ENCODE results near the gene FAM83G. TPM values are rescaled to one million over a fixed set of nuclear protein-coding genes. Genes with fewer than 3 reads are reported as not detected.
"Not testable (repeated sequence)": the region's sequence is repeated elsewhere in the genome, so short reads cannot be mapped to it uniquely, and the experiment has no call there.

FAM83G gene
- total RNA-seq, 1 experiment from 2014 or later: 31.4 TPM

GRCh38 chr17:18925187-18925586, 79.4 kb downstream of the FAM83G start (continued):
- TF ChIP-seq ZBTB43 (CRISPR knock-in tag; IDR thresholded peaks at IDR 0.05): no peak
- TF ChIP-seq TCF7 (CRISPR knock-in tag; IDR thresholded peaks at IDR 0.05; ENCODE audit: low read depth): no peak
- no peak for TF ChIP-seq ZSCAN18 (CRISPR knock-in tag; IDR thresholded peaks at IDR 0.05)

- H3K4me3 Mint-ChIP-seq; H3K27ac Mint-ChIP-seq; H3K9me3 Mint-ChIP-seq; ATAC-seq; CTCF ChIA-PET; H3K4me1 Mint-ChIP-seq; H3K27me3 Mint-ChIP-seq (ENCODE audit: low read depth); POLR2A ChIA-PET; DNase-seq (ENCODE audit: low spot score): not testable (repeated sequence)
- peaks cover 24% of the 10 kb centered on the region for H3K36me3 Mint-ChIP-seq
These were observed 82.0 kb downstream of the FAM83G start for GRCh38 chr17:18922596-18922995.

- Mint-ChIP-seq H3K27me3 (ENCODE audit: low read depth) (no peaks in the 10 kb centered on the region), H3K36me3 (peaks cover 28% of the 10 kb centered on the region), H3K4me3 (no peak overlapping the region), H3K27ac (no peak overlapping the region), H3K9me3 (no peaks in the 10 kb centered on the region), H3K4me1 (peaks cover 10% of the 10 kb centered on the region)
- ChIA-PET POLR2A (no interaction called here), CTCF (no interaction called here)
- TF ChIP-seq MAX (CRISPR knock-in tag; IDR thresholded peaks at IDR 0.05) (no peak), ZNF219 (CRISPR knock-in tag; IDR thresholded peaks at IDR 0.05; ENCODE audit: borderline replicate concordance) (no peak), ESRRA (CRISPR knock-in tag; IDR thresholded peaks at IDR 0.05; ENCODE audit: borderline replicate concordance) (no peak), SMAD4 (CRISPR knock-in tag; IDR thresholded peaks at IDR 0.05) (no peak), E2F5 (CRISPR knock-in tag; IDR thresholded peaks at IDR 0.05) (no peak), PRDM15 (CRISPR knock-in tag; IDR thresholded peaks at IDR 0.05) (no peak), MLX (CRISPR knock-in tag; IDR thresholded peaks at IDR 0.05) (no peak), ZNF263 (CRISPR knock-in tag; IDR thresholded peaks at IDR 0.05; ENCODE audit: low read depth) (no peak), ZNF416 (CRISPR knock-in tag; IDR thresholded peaks at IDR 0.05) (no peak), ATF2 (CRISPR knock-in tag; IDR thresholded peaks at IDR 0.05; ENCODE audit: borderline replicate concordance, low read depth) (no peak), ZSCAN18 (CRISPR knock-in tag; IDR thresholded peaks at IDR 0.05) (no peak), IRF1 (CRISPR knock-in tag; IDR thresholded peaks at IDR 0.05) (no peak), ZMAT4 (CRISPR knock-in tag; IDR thresholded peaks at IDR 0.05) (no peak), SP1 (CRISPR knock-in tag; conservative IDR thresholded peaks at IDR 0.05) (no peak), ZNF232 (CRISPR knock-in tag; IDR thresholded peaks at IDR 0.05) (no peak), GTF2I (CRISPR knock-in tag; conservative IDR thresholded peaks at IDR 0.05) (no peak)
- ATAC-seq: no peak
- no peak for DNase-seq (ENCODE audit: low spot score)
These were observed 82.6 kb downstream of the FAM83G start for GRCh38 chr17:18921912-18922451.
